ES-I3 (cell line): Measurements from ENCODE around the gene SNX9.

Experiments used
- H3K36me3 ChIP-seq: 2 replicates; pipeline ENCODE4 v1.6.1; 2013; ENCODE audit warnings: mild to moderate bottlenecking, low read length, control low read depth, moderate library complexity; ENCODE audit not compliant: insufficient read depth
- H3K4me1 ChIP-seq: 2 replicates; pipeline ENCODE4 v1.6.1; 2013; ENCODE audit warnings: mild to moderate bottlenecking, control low read depth, low read length; ENCODE audit not compliant: insufficient read depth
- H3K9ac ChIP-seq: 2 replicates; pipeline ENCODE4 v1.6.1; 2013; ENCODE audit warnings: low read depth, mild to moderate bottlenecking, low read length, moderate library complexity
- H3K9me3 ChIP-seq: 2 replicates; pipeline ENCODE4 v1.6.1; 2013; ENCODE audit warnings: mild to moderate bottlenecking, low read length, moderate library complexity; ENCODE audit not compliant: control insufficient read depth, insufficient read depth

The SNX9 gene

DNA sequence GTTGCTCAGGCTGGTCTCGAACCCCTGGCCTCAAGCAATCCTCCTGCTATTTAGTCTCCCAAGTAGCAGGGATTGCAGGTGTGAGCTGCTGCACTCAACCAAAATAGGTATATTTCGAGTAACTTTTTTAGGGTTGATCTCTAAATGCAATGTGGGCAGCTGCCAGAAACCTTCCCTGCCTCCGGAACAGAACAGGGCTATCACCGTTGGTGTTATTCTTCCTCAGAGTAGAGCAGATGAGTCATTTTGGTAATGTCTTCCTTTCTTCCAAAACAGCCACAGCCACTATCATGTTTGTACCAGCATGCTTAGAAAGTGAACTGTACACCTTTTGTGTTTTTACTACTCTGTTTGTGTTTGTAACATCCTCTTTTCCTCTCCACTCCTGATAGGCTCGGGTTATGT, 44.1 kb downstream of the SNX9 start:
- Histone ChIP-seq H3K36me3 (no peaks in the 10 kb centered on the region; the same call in 1 of the 2 replicates), H3K4me1 (peaks cover 7% of the 10 kb centered on the region; the same call in 1 of the 2 replicates), H3K9ac (no peak overlapping the region)

DNA sequence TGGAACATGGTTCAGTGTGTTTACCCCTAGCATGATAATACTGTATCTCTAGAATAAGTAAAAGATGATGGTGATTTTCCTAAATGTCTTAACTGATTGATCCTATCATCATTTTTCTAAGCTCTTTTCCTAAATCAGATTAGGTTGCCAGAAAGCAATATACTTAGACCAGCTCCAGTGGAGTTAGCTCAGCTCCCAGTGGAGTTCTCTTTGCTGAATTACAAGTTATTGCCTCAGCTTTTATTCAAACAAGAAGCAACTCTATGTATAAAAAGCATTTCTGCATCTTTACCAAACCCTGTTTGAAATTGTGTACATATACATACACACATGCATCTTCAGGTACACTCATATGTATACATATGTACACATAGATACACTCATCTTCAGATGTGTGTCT, 44.9 kb downstream of the SNX9 start:
- Histone ChIP-seq H3K9ac (no peak overlapping the region), H3K36me3 (no peaks in the 10 kb centered on the region; the same call in 1 of the 2 replicates), H3K4me1 (peaks cover 10% of the 10 kb centered on the region; the same call in 1 of the 2 replicates), H3K9me3 (no peaks in the 10 kb centered on the region)

More for the DNA sequence above, 44.1 kb downstream of the SNX9 start:
- no peaks in the 10 kb centered on the region for H3K9me3 ChIP-seq

DNA sequence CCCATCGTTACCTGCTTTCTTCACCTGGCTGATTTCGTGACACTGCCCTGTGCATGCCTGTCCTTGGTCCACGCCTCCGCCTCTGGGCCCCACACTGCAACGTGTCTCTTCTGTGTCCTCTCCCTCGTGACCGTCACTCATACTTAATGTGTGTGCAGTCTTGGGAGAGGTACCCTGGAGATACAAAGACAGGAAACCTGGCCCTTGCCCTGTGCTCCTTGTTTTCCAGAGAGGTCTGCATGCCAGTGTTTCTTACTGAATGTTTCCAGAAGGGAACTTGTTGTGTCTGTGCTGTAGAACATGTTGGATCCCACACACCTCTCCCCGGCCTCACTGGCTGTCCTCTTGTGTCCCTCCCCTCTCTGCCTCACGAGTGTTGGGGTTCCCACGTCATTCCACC, 45.8 kb downstream of the SNX9 start:
- Histone ChIP-seq H3K9ac (no peak overlapping the region), H3K9me3 (no peaks in the 10 kb centered on the region), H3K4me1 (peaks cover 10% of the 10 kb centered on the region), H3K36me3 (no peaks in the 10 kb centered on the region; the same call in 1 of the 2 replicates)

DNA sequence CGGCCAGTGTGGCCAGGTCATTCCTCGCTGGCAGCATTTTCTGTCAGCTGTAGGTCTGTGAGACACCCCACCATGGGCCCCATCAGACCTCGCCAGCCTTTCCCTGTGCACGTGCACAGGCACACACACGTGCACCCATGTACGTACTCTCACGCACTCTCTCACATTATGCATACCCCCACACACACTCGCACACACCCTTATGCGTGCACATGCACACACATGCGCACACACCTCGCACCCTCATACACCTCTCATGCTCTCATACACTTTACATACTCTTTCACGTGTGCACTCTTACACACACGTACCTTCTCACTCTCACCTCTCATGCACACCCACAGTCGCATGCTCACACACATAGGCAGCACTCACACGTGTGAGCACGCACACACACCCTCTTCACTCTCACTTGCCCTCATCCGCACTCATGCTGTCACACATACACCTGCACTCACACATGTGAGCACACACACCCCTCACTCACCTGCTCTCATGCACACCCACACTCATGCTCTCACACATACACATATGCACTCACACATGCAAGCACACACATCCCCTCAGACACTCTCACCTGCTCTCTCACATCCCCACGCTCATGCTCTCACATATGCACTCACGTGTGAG, 46.7 kb downstream of the SNX9 start:
- H3K36me3 ChIP-seq, result peaks cover 3% of the 10 kb centered on the region; the same call in 1 of the 2 replicates
- H3K9me3 ChIP-seq, result no peaks in the 10 kb centered on the region
- no peak overlapping the region for H3K9ac ChIP-seq
- H3K4me1 ChIP-seq, result peaks cover 10% of the 10 kb centered on the region

DNA sequence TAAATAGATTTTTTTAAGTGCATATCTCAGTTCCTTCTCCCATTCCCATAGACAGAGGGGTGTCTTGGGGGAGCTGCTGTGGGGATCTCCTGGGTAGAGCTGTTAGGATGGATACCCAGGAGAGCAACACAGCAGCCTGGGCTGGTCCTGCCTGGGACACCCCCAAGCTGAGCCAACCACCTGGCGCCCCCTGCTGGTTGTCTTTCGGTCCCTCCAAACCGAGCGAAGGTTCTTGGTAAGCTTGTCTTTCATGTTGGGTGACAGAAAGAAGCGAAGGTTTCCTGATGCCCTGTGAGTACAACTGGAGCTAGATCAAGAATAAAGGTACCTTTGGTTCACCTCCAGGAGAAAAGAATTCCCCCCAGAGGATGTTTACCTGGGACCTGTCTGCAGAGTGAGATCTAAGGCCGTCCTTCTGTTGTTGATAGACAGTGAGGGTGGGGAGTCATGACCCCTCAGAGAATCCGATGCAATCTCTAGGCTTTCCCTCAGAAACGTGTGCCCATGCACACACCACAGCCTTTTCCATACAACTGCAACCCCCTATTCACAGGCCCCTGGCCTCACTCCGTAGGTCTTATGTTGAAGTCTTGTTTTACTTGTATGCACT, 50.8 kb downstream of the SNX9 start:
- H3K9me3 ChIP-seq, result no peaks in the 10 kb centered on the region
- peaks cover 3% of the 10 kb centered on the region; the same call in 1 of the 2 replicates for H3K4me1 ChIP-seq
- H3K36me3 ChIP-seq, result peaks cover 22% of the 10 kb centered on the region
- H3K9ac ChIP-seq, result no peak overlapping the region

DNA sequence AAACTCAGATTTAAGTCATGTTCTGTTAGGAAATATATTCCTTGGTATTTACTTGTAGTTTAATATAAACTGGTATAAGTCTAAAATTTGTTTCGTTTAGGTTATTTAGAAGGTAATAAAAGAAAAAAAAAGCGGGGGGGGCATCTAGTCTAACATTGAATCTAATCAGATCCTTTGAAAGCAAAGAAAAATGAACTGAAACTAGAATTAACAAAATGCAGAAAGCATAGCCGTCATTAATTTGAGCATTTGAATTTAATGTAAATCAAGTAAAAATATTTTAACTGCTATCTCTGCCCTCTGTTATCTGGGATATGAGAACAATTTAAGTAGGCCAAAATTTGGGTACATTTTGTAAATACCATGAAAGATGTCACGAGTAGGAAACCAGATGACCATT, 54.1 kb downstream of the SNX9 start:
- H3K36me3 ChIP-seq, result peaks cover 22% of the 10 kb centered on the region
- no peaks in the 10 kb centered on the region for H3K9me3 ChIP-seq
- H3K9ac ChIP-seq, result no peak overlapping the region
- H3K4me1 ChIP-seq, result peaks cover 17% of the 10 kb centered on the region; the same call in 1 of the 2 replicates

DNA sequence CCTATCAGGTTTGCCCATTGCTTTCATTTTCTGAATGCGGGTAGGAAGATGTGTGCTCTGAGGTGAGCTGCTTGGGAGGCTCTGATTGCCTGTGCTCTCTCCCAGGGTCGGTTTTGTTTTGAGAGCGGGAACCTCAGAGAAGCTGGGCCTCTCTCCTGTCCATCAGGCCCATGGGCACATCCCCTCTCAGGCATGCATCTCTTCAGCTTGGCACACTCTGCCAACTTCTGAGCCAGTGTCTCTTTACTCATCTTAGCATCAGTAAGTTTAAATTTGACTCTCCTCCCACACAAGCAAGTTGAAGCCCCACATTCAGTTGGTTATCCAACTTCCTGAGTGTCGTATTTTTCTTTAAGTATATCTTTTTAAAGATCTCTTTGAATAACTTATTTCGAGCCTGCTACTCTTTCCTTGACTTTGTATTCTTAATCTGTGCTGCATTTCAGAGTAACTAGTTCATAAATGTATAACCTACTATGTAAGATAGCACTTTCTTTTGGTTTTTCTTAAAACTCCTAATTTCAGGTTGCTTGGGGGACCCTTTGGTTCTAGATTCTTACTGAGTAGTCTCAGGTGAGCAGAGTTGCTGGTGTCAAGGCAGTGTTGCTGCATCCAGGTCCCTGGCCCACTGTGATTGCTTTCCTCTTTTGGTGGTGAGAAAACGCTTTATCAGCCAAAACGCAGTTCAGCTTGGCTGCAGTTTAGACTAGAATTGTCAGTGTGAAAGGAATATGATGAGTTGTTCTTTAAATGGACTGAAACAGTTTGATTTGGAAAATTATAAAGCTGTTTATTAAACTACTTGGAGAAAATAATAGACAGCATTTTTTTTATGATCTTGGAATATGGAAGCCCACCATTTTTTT, 54.8 kb downstream of the SNX9 start:
- Histone ChIP-seq H3K9me3 (no peaks in the 10 kb centered on the region), H3K9ac (no peak overlapping the region), H3K36me3 (peaks cover 22% of the 10 kb centered on the region), H3K4me1 (peaks cover 14% of the 10 kb centered on the region; the same call in 1 of the 2 replicates)

DNA sequence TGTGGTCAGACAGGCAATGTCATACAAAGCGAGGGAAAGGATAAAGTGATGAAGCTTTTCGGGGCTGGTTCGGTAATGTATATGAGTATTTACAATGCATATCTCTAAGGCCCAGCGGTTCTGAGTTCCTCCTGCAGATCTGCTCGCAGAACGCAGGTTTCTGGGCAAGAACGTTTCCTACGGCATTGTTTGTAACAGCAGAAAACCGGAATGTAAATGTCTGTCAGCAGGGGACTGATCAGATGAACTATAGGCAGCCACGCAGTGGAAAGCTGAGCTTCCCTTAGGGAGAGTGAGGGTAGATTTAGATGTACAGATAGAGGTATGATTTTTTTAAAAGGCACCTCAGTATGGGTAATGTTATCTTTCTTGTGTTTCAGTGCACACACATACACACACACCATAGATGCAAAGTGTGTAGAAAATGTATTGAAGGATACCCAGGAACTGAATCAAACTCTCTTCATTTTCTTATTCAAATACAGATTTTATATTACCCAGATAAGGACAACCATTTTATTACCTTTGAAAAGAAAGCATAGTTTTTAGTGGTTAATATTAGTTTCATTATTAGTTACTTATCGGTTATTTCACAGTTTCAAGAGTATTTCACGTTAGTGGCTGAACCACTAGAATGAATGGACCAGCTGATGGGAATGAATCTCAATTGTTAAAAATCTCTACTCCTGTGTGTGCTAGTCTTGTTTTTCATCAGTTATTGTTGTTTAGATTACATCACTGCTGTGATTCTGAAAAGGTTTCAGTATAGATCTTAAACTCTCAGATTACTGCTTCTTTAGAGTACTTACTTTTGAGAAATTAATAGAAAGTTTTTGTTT, 56.2 kb downstream of the SNX9 start:
- peaks cover 21% of the 10 kb centered on the region for H3K36me3 ChIP-seq

DNA sequence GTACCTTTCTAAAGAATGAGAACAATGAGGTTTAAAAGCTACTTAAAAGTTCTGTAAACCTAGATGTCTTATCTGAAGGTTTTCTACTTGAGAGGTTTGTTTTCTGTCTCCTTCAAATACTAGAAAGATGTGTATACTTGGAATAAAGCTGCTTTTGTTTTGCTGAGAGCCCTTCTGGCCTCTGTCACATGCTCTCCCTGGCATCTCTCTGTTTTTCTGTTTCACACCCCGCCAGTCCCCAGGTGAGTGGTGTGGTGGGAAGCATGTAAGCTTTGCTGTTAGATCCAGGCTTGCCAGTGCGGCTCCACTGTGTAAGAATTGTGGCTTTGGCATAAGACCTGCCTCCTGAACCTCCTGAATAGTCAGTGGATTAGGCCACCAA, 56.8 kb downstream of the SNX9 start:
- peaks cover 14% of the 10 kb centered on the region; the same call in 1 of the 2 replicates for H3K4me1 ChIP-seq
- peaks cover 18% of the 10 kb centered on the region for H3K36me3 ChIP-seq
- H3K9me3 ChIP-seq, result no peaks in the 10 kb centered on the region
- H3K9ac ChIP-seq, result no peak overlapping the region

More for the DNA sequence above, 56.2 kb downstream of the SNX9 start:
- H3K9me3 ChIP-seq, result no peaks in the 10 kb centered on the region
- no peak overlapping the region for H3K9ac ChIP-seq
- peaks cover 14% of the 10 kb centered on the region; the same call in 1 of the 2 replicates for H3K4me1 ChIP-seq

DNA sequence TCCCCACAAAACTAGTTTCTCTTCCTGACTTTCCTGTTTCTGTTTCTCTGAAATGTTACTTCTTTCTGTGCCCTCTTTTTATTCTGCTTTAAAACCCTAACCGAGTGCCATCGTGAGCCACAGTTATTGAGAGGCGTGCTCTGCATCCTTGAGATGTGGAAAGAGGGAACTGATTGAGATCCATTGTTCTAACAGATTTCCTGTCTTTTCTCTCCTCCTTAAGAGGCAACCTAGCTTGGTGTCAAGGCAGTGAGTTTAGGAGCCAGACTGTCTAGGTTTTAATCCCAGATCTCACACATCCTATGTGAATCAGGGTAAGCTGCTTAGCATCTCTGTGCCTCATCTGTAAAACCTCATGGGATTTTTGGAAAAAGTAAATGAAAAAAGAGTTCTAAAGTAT, 57.5 kb downstream of the SNX9 start:
- Histone ChIP-seq H3K9me3 (no peaks in the 10 kb centered on the region), H3K4me1 (peaks cover 14% of the 10 kb centered on the region; the same call in 1 of the 2 replicates), H3K9ac (no peak overlapping the region), H3K36me3 (peaks cover 12% of the 10 kb centered on the region; the same call in 1 of the 2 replicates)

DNA sequence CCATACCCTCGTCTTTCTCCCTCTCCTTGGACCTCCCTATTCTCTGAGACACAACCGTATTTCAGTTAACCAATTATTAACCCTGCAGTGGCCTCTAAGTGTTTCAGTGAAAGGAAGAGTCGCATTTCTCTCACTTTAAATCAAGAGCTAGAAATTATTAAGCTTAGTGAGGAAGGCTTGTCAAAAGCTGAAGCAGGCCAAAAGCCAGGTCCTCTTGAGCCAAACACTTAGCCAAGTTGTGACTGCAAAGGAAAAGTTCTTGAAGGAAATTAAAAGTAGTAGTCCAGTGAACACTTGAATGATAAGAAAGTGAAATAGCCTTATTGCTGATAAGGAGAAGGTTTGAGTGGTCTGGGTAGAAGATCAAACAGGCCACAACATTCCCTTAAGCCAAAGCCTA, 58.3 kb downstream of the SNX9 start:
- no peak overlapping the region for H3K9ac ChIP-seq
- H3K9me3 ChIP-seq, result no peaks in the 10 kb centered on the region
- H3K36me3 ChIP-seq, result peaks cover 4% of the 10 kb centered on the region; the same call in 1 of the 2 replicates
- peaks cover 14% of the 10 kb centered on the region; the same call in 1 of the 2 replicates for H3K4me1 ChIP-seq

DNA sequence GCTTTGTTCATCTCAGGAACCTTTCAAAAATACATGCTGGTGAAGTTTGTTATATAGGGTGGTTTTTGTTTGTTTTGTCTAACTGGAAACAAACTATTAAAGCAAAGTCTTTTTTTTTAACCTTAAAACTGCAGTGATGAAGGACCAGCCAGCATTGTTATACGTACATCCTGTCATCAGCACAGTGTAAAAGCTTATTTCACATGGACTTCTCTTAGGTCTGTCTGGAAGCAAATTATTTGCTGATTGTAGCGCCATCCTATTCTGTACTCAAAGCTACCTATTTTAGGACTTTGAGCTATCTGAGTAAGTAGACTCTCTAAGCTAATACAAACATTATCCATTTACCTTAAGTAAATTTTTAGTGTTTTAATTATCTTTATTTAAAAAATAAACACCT, 61.7 kb downstream of the SNX9 start:
- Histone ChIP-seq H3K9ac (no peak overlapping the region), H3K36me3 (peaks cover 5% of the 10 kb centered on the region), H3K9me3 (no peaks in the 10 kb centered on the region), H3K4me1 (peaks cover 7% of the 10 kb centered on the region; the same call in 1 of the 2 replicates)

DNA sequence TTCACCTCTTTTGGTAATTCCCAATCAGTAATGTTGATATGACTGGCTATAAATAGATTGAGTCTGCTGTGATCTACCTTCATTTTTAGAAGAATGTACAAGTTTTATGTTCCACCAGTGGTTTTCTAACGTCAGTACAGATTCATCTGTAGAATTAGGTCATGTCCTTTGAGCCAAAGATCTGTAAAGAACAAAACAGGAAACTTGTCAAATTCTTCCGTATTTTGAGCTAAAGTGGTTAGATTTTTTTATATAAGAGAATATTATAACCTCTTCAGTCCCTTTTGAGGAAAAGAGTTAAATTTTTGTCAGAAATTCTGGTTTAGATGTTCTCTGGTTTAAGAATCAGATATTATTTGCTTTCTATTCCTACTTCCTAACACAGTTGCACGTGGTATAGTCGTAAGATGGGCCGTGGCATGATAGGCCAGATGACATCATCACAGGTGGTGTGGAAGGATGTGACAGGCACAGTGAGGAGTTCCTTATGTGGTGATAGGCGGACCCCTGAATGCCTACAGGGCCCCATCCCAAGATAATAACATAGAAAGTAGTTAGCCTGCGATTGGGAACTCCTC, 62.3 kb downstream of the SNX9 start:
- Histone ChIP-seq H3K9me3 (no peaks in the 10 kb centered on the region), H3K36me3 (peaks cover 5% of the 10 kb centered on the region), H3K4me1 (peaks cover 2% of the 10 kb centered on the region; the same call in 1 of the 2 replicates), H3K9ac (no peak overlapping the region)
